HG03460 (cell line): ENCODE measurements around the gene PARVA.

Experiments used
- ATAC-seq: cut with Tn5 transposase; IDR thresholded peaks from one replicate; pipeline ENCODE4 v1.9.1; 2021; ENCODE audit not compliant: unreplicated experiment

PARVA gene

DNA sequence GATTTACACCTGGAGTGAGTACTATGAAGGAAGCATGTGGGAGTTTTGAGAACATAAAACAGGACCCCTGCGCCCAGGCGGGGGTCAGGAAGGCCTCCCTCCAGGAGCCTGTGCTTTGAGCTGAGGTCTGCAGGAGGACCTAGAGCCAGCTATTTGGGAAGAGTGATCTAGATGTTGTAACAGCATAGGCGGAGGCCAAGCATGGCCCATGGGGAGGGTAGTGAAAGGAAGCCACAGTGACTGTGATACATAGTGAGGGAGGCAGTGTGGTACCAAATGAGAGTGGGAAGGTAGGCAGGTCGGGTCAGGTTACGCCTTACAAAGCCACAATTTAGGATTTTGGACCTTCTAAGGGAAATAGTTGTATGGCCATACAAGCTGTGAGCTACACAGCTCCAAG is 147.5 kb downstream of the PARVA start:
- no peak for ATAC-seq

DNA sequence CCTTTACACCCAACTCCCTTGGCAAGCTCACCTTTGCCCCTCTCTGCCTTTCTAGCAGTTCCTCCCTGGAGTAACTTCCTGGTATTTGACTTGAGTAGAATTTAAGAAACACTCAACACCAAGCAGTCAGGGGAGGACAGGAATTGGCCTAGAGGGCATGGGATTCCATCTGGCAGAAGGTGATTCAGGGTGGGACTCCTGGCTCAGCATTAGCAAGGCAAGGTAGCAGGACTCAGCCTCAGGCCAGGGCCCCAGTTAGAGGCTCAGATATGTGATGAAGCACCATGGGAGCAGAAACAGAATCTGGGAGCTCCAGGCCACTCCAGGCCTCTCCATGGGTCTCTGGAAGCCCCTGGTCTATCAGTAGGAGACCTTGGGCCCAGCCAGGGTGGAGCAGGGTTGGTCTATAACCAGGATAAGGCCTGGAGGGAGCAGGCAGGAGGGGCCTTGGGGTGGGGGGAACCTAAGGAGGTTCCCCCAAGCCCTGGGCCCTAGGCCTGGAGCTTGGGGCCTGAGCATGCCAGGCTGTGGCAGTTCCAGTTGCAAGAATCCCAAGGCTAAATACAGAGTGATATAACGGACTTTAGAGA is 148.2 kb downstream of the PARVA start:
- ATAC-seq, result no peak

DNA sequence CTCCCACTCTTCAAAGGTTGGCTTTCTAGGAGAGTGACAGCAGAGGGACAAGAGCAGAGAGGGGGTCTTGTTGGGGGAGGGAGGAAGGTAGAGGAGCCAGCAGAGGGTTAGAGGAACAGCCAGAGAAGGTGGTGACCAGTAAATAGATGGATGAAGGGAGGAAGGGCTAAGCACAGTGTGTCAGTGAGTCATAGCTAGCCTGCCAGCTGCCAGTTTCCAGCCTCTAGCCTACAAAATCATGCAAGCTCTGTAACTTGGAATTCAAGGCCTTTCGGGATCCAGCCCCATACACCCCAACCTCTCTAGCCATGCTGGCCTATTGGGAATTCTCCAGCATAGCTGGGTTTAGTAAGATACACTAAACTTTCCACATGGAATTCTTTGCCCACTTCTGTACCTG is 149.4 kb downstream of the PARVA start:
- ATAC-seq, result no peak

DNA sequence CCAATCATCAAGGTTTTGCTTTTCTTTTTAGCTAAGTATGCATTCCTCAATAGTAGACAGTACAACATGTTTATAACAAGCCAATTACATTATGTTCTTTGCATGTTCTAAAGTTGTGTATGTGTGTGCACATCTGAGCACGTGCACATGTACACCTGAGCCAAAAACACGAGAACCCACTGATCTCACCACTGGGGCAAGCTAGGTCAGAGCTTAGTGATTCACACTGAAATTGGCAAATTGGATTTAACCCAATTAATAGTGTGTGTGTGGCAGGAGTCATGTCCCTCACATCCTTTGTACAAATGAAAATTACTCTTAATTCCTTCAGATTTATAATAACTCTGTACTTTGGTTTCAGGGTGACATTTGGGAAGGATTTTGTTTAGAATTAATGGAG is 151.1 kb downstream of the PARVA start:
- no peak for ATAC-seq

DNA sequence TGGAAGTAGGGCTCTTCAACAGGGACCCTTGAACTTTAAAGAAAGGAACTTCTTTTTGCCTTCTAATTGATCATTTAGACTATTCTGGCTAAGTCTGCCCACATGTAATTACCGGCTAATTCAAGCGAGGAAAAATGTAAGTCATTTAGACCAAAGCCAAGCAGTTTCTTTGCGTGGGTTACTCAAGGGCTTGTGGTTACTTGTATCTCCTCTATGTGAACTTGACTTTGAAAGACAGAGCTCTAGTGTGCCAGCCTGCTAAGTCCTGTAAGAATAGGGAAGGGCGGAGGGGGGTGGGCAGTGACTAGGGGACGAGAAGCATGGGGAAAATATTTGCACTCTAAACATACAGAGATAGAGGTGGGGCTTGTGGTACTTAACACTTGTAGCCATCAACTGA is 151.7 kb downstream of the PARVA start:
- ATAC-seq, result no peak

- ATAC-seq, result no peak
These were observed 152.4 kb downstream of the PARVA start for GRCh38 chr11:12529793-12530192.

DNA sequence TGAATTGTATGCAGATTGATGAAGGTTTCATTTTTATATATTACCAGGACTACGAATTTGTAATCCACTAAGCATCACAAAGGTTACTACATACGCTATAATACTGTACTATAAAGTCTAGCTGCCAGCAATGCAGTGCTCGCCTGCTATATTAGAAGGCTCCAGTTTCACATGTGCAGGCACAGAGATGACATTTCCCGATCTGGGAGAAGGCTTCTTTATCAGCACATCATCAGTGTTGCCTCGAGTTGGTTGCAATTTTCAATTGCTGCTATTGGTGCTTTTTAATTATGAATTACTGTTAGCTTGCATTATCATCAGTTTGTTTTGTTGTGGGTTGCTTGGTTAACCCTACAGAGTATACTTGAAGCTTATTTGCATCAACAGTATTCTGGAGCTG is 153.6 kb downstream of the PARVA start:
- ATAC-seq, result no peak

DNA sequence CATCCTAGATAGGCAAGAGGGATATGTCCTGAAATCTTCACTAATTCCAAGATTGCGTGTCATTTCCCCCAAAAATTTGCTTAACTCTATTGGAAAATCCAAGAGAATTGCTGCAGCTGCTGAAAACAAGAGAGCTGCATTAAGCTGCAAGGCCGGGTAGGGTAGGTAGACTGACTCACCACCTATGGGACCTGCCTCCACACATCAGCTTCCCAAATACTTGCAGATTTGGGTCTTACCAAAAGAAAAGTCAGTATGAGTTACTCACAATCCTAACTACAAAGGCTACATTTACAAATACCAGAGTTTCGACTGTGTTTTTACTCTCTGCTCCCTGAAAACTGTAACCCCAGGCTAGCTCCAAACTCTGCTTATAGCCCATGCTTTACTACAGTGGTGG is 154.3 kb downstream of the PARVA start:
- ATAC-seq, result no peak

GRCh38 chr11:12532580-12532979 is 155.2 kb downstream of the PARVA start:
- ATAC-seq, result no peak

- no peak for ATAC-seq
These were observed 157.2 kb downstream of the PARVA start for GRCh38 chr11:12534549-12534948.

- ATAC-seq, result no peak
These were observed 157.9 kb downstream of the PARVA start for GRCh38 chr11:12535321-12535720.

DNA sequence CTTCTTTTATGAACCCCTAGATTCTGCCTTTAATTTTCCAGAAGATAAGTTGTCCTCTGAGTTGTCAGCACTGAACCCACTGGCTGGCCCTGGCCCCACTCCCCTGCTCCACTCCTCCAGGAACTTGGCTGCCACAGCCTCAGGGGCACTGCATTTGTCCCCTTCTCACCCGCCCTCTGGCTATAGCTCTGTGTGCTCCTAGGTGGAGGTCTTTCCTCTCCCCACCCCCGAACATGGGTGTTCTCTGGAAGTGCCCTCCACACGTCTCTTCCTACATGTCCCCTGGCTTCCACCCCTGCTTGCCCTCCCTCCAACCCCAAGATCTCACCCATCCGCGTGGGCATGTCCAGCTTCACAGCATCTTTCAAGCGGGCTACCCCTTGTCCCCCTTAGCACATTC is 159.2 kb downstream of the PARVA start:
- ATAC-seq, result no peak

DNA sequence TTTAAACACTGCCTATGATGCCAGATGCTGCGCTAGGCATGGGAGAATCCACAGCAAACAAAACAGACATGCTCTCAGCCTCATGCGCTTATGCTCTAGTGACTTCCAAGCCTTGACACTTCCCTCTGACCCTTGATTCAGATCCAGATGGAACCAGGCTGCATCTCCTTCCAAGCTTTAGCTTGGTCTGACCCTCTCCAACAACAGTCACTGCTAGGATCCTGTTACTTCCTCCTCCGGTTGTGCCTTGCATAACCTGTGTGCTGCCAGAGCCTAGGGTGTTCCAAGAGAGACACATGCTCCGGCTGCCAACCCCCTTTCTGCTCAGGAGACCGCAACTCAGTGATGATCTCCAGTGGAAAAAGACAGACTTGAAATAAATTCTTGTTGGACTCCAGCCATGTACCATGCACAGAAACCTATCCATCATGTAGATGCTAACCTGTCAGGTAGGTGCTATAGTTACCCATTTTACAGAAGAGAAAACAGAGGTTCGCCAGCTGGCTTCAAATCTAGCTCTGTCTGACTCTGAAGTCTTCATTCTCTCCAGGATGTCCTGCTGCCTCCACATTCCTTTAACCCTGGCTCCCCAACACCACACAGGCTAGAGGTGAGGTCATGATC is 160.5 kb downstream of the PARVA start:
- no peak for ATAC-seq

DNA sequence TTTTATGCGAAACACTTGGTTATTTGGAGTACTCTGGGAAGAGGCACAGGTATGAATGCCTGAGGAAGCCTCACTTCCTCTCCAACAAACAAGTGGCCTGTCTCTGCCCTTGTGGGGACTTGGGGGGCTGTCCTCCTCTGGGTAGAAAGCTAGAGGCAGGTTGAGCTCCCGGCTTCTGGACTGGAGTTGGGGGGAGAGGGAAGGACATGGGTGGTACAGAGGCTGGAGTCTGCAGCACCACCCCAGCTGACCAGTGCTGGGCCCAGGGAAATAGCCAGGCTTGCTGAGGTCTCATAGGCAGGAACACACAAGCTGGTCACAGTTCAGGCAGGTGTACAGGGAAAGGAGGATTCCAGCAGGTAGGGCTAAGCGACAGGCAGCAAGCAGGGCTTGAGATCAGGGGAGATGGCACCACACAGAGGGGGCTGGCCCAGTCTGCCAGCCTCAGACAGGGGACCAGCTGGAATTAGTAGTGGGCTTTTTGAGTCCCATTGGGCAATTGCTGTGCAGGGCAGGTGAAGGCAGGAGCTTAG is 161.6 kb downstream of the PARVA start:
- ATAC-seq, result no peak

- ATAC-seq, result no peak
These were observed 162.2 kb downstream of the PARVA start for GRCh38 chr11:12539572-12539971.

DNA sequence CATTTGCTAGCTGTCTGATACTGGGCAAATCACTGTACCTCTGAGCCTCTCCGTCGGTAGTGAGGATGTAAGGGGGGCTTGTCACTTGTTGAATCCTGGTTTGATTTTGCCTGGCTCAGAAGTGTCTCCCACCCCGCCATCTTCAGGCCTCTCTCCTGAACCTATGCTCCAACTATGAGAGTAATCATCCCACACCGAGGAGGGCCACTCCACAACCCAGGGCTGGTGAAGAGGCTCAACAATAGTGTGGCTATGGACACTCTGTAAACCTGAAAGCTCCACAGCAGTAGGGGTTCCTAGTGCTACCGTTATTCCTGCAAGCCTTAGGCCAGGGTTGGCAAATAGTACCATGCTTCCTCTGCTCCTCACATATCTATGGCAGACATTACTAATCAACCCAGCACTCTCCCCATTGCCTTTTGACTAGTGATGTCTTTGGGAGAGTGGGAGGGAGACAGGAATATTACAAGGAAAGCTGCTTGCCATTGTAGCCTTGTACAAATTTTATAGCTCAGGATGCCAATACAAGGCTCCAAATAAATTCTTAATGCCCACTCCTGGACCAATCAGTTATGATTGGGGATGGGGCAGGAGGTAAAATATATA is 162.8 kb downstream of the PARVA start:
- no peak for ATAC-seq

DNA sequence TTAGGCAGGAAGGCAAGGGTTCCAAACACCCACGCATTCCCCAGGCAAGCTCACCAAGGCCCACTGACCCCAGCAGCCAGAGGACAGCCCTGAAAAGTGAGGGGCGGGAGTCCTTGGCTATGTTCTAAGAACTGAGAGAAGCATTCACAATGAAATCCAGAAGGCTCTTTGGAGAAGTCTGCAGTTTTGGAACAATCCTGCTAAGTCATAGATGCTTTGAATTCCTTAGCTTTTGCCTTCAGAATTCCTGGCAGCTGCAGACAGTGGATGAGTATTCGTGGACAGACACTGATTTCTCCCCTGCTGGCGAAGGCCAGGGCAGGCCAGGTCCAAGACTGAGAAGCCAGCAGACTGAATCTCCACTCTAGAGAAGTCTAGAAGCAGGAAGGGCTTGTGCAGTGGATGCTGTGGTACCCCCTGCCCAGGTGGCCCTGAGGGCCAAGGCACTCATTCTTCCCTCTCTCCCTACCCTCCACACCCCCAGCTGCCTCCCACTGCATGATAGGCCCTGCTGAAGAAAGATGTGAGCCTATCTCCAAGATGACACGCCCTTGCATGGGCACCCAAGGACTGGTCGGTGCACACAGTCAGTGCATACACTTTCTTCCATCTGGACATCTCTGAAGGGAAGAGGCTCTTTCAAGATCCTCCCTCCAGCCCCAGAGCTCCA is 163.7 kb downstream of the PARVA start:
- ATAC-seq, result no peak

DNA sequence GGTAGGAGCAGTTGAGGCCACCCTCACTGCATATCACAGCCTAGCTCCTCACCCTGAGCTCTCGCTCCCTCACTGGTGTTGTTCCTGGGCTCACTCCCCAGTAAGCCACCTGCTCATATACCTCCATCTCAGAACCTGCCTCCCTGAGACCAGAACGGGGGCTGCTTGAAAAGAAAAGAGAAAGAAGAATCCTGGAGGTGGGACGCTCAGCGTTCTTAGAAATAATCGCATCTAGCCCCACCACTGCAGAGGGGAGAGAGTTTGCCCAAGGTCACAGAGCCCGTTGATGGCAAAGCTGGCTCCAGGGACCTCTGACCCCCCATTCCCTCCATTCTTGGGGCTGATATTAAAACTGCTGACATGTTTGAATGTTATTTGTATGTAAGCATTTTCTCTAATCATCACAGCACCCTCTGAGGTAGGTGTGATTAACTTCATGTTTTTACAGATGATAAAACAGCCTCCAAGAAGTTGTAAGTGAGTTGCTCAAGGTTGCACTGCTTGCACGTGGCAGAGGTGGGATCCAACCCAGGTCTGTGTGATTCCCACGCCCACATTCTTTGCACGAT is 164.3 kb downstream of the PARVA start:
- ATAC-seq, result no peak

DNA sequence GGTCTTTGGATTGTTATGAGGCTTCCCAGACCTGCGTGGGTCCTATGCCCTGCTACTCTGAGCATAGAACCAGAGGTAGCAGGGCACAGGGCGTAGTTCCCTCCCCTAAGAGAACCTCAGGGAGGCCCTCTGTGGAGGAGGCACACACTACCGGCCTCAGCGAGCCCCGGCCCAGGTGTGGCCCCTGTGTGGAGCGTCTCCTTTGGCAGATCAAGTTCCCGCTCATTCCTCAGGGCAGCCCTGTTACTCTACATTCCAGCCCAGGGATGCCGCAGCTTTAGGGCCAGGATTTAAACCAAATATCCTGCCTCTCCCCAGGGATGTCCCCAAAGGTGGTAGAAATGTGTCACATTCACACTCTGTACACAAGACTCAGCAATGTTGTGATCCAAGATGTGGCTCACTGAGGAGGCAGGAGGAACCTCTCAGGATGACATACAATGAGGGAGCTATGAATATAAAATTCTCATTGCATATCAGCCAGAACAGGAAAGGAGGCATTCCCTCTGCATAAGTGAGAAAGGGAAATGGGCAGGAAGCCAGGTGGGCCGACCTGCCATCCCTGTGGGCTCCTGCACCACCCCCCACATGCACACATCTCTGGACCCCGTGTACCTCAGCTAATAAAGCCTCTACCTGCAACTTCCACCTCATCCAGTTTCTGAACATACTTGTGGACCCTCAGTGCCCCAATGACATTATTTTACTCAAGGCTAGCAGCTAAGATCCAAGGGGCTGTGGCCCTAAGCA is 165.0 kb downstream of the PARVA start:
- no peak for ATAC-seq

GRCh38 chr11:12543596-12544415 is 166.4 kb downstream of the PARVA start:
- ATAC-seq, result no peak
